Astrocyte of the hippocampus (primary cell): ENCODE data around the gene TLE3.
A peak's percentile ranks its signal among the peaks of the same experiment; 100 is the strongest.

Source experiments
- DNase-seq: peaks from one replicate; pipeline ENCODE4 v3.0.0; 2011; ENCODE audit warnings: low read depth, low spot score

Gene TLE3

DNA sequence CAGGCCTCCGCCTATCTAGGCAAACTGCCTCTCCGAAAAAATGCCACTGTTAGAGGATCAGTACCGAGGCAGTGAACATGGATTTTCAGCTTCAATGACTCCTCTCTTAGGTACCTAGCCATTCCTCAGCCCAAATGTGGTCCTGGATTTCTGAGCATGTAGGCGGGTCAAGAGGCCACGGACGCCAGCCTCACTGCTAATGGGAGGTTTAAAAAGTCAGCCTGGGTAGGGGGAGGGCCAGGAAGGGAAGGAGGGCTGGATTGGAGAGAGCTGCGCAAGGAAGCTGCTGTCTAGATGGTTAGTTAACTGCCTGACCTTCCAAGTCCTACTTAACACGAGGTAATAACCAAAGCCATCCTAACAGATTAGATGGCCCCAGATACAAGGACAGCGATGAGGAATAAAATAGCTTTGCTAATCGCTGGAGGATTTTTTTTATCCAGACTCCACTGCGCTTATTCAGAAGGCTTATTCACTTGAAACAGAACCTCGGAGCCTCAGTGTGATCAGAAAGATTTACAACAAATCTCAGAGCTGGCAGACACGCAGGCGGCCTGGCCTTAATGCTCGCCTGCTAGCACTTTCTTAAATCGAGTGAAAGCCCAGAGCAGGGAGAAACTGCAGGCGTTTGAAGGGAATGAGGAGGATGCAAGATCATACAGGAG lies 34.3 kb downstream of the TLE3 start:
- DNase-seq, result peak; percentile 40

DNA sequence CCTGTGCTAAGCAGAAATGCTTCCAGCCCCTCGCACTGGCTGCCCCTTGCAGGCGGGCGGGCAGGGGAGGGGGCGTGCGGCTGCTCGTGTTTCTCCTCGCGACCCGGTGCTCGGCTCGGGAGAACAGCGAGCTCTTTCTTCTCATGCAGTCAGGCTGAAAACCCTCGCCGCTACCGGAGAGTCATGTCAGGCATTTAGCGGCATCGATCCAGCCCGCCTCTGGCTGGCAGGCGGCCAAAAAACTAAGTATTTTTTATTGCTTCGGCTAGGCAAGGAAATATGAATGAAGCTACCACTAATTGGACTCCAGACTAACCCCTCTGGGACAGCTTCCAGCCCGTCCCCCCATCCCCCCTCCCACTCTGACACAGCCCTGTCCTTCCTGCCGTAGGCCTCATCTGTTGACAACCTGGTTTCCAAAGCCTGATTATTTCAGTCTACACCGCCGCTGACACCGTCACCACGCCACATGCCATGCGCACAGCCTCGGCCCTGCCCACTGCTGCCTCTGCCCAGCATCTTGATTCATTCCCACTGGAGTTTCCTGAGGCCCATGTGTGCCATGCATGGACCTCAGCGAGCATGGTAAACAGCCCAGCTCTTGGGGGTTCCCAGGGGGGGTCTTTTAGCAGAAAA lies 35.3 kb downstream of the TLE3 start:
- peak; percentile 98 for DNase-seq

DNA sequence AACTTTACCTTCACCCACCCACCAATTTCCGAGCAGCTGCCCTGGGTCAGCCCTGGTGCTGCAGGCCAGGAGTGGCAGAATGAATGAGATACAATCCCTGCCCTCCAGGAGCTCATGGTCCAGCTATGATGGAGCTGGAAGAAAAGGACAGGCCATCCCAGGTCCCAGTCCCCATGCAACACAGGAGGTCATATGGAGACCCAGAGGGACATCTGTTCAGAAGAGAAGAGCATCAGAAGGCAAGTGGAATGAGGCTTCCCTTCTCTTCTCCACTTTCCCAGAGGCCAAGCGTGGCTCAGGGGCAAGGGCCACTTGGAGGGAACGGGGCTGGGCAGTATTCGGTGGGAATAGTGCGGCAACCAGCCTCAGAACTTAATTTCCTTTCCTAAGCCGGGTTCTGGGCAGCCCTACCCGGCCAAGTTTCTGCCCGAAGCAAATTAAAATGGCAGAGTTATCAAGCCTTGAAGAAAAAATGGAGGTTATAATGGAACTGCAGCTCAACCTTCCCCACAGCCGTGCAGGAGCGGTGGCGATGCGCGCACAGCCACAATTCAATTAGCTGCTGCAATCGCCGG lies 35.9 kb downstream of the TLE3 start:
- DNase-seq, result peak; percentile 20

DNA sequence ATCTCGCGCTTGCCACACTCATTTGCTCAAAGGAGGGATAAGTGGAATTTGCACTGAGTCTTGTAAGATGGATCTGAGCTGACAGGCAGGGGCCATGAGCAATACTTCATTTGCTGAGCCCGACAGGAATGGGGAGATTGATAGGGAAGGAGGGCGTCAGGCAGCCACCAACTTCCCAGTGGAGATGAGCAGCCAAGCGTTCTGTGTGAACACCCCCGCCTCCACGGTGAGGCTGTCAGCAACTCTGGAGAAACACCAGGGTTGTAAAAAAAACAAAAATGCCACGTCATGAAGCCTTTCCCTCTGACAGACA lies 36.8 kb downstream of the TLE3 start:
- peak; percentile 63 for DNase-seq

DNA sequence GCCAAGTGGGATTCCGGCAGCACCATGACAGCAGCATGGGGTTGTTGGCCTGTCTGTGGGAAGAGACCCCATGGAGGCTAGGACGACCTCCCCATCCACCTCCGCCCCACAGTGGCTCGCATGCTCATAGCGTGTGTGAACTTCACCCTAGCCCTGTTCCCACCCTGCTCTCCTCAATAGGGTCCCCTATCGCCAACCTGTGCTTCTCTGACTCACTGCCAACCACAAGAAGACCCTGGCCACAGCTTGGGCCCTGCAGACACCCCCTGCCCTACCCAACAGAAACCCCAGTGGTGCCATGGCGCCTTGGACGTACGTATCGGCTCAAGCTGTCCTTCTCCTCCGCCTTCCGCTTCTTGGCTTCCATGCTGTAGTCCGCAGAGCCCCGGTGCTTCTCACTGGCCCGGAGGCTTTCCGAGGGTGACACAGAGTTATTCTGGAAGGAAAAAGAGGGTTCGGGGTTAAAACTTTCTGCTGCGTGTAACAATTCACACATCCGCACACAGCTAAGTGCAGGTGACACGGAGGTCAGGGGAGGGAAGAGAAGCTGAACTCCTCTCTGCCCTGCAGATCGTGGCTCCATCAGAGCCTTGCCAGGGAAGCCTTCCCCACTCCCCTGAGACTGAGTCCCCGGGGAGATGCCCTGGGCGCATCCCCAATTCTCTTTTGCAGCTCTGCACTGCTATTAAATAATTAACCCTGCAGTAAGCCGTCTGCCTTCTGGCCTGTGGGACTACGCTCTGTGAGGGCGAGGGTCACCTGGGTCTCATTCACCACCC lies 37.3 kb downstream of the TLE3 start:
- DNase-seq, result no peak

DNA sequence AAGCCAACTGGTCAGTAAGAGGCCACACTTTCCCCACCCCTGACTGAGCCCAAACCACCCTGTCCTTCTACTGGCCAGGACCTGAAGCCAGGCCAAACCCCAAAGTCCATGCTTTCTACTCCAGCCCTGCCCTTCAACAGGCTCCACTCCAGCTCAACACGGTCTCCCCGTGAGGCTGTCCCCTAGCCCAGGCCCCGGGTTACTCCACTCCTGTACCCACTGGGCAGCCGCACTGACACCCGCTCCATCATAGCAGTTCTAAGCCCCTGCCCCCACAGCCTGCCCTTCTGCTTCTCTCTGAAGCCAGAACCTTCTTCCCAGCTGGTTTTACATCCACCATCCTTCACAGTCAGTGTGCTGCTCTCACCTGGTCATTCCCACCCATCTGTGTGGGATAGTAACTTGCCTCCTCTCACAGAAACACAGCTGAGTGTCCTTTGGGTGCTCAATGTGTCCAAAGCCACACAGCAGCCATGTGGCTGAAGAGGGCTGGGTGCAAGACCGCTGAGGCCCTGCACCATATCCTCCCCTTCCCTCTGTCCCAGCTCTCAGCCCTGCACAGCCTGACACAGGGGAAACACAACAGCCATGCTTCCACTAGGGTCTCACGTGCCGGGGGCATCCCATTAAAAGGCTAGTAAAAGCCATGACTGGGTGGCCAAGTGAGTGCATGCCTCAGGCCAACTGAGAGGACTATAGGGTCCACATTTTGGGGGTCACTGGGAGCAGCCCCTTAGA lies 38.1 kb downstream of the TLE3 start:
- DNase-seq, result no peak

DNA sequence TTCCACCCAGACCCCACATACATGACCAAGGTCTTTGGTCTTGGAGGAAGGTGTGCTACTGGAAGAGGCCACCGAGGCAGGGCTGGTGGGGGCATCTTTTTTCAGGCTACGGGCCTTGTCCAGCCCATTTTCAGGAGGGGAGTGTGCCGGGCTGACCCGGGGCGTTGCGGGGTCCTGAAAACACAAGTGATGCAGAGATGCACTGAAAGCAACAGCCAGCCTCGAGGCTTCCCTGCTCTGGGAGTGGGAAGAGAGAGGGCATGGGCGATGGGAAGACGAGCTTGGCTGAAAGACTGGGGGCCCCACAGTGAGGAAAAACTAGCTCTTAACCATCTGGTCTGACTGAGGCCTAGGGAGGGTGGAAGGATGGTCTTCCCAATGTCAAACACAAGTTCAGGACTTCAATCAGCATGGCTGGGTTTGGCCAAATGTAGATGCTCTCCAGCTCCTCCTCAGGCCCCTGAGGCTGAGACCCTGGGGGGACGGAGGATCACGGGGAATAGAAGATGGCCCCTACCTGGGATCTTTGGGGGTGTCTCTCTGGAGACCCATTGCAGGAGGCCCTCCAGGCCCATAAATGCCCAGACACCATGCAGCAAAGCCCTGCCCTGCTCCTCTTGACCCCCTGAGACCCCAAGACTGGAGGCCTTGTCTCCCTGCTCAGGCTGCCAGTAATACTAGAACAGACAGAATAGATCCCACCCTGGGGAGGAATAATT lies 38.9 kb downstream of the TLE3 start:
- no peak for DNase-seq

DNA sequence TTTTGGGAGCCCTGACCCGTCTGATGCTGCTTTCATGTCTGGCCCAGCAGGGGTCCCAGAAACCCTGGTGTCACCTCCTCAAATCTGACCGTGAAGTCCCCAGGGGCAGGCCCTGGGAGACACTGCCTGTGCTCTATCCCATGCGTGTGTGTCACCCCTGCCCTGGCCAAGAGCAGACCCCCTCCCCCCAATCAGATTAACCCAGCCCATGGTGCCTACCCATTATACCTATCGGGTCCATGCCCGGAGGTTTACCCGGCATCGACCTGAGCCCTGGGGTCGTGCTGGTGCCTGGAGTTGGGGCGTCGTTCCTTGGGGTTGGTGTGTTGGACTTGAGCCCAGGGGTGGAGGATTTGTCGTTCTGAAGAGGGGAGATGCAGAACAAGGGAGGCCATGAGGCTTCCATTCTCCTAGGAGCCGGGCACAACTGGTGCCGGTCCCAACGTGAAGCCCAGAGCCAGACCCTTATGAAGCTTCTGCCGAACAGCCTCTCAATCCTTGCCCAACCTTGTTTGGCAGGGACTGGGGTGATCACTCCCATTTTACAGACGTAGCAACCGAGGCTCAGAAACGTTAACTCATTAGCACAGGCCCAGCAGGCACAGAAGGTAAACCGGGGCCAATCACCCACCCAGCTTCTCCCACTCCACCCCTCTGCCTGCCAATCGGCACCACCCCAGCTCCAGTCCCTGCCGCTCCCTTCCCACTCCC lies 39.6 kb downstream of the TLE3 start:
- DNase-seq, result no peak

DNA sequence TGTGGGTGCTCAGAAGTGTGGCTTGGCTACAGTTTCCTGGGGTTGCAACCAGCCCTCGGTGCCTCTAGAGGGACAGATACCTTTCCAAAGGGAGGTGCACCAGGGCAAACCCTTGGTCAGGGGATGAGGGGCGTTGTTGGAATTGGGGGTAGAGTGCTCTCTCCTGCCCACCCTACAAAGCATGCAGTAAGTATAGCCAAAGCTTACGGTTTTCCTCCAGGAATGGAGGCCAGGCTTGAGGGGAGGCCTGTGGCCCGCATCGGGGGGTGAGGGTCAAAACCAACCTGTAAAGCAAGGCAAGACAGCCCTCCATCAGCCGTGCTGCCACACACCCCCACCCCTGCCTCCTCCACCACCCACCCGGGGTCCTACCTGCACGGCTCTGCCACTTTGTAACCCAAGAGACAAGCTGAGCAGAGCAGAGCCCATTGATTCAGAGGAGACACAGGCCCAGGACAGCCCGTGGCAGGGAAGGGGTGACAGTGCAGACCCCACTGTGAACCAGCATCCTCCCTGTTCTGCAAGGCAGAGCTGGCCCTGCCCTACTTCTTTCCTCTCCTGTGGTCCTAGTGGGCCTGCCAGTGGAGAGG lies 41.5 kb downstream of the TLE3 start:
- DNase-seq, result no peak

DNA sequence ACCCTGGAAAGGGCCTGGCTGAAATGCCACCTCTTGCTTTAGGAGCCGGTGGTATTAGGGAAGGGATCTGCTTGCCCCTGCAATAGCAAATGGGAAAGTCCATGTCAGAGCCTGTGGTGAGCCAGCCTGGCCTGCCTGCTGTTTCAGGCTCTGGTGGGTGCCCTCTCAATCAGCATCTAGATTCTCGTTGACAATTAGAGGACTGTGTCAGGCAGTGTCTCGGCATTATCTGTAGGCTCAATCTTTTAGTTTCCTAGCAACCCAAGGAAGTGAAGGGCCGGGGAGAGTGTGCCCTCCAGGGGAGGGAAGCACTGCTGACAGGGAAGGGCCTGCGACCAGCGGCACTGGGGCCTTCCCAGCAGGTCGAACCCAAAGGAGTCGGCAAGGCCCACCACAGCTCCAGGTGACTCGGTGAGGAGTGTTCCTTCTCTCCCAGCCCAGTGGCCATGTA lies 42.1 kb downstream of the TLE3 start:
- no peak for DNase-seq

DNA sequence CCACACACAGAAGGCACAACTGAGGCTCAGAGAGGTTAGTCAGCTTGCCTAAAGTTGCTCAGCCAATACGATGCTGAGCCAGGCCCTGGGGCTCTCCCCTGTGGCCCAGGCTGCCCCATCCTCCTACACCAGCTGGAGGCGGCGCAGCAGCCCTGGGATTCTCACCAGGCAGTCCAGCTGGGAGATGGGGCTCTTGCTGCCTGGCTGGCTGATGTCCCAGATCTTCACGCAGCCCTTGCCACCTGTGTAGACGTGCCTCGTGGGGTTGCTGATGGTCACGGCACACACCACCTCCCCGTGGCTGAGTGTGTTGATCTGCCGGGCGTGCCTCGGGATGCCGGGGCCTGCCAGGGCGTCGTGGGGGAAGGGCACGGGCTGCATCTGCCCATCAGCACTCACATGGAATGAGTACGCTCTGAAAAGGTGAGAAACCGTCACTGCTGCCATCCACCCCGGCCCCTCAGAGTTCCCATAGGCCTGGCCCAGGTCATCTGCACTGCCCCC lies 42.8 kb downstream of the TLE3 start:
- DNase-seq, result no peak

DNA sequence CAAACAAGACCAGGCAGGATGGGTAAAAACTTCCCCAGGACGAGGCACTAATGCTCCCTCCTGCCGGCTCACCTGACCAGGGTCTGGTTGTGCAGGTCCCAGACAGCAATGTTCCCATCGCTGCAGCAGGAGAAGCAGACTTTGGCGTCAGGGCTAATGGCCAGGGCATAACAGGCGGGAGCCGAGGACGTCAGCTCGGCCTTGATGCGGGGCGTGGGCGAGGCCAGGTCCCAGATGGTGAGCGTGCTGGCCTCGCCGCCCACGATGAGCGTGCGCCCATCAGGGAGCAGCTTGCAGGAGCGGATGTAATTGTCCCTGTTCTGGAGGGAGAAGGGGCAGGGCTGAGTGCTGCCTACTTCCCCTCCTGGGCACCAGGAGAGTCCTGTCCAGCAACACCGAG lies 43.4 kb downstream of the TLE3 start:
- no peak for DNase-seq

DNA sequence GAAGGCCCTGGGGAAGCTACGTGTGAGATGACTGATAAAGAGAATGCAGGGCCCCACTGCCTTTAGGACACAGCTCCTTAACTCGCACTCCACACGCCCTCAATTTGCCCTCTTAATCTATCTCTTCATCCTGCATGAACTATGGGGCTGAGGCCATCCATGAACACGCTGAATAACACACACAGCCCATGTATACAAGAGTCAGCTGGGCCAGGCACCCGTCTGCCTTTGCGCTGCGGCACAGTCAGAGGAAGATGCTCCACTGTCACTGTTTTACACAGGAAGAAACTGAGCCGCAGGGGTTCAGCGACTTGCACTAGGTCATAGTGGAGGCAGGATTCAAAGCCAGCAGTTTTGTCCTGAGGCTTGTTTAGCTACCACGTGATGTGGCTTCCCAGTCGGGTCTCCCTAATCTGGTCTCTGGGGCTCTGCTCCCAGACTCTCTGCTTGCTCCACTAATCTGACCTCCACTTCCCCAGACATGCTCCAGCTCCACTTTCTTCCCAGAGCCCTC lies 43.9 kb downstream of the TLE3 start:
- no peak for DNase-seq

DNA sequence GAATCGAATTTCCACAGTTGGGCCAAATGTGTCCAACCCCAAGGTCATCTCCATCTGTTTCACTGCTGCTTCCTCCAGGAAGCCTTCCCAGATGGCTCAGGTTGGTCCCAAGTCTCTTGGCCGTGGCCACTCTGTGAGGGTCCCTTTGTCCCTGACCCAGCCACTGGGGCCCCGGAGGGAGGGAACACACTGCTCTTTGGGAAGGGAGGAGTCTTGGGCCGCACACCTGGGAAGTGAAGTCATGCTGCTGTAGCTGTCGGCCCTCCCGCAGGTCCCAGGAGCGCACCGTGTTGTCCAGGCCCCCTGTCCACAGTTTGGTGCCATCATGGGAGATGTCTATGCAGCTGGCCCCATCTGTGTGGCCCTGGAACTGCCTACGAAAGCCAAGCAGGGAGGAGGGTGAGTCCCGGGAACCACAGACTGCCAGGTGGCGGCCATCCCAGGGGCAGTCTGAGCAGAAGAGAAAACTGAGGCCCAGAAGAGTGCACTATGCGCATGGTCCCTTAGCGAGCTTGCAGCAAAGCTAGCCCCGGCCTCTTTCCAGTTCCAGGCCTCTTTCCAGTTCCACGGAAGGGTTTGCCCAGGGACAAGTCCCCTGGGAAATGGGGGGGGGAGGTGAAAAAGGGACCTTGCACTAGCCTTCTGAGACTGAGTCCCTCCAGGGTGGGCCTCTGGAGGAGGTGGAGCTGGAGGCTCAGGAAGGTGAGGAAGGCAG lies 44.6 kb downstream of the TLE3 start:
- DNase-seq, result no peak

DNA sequence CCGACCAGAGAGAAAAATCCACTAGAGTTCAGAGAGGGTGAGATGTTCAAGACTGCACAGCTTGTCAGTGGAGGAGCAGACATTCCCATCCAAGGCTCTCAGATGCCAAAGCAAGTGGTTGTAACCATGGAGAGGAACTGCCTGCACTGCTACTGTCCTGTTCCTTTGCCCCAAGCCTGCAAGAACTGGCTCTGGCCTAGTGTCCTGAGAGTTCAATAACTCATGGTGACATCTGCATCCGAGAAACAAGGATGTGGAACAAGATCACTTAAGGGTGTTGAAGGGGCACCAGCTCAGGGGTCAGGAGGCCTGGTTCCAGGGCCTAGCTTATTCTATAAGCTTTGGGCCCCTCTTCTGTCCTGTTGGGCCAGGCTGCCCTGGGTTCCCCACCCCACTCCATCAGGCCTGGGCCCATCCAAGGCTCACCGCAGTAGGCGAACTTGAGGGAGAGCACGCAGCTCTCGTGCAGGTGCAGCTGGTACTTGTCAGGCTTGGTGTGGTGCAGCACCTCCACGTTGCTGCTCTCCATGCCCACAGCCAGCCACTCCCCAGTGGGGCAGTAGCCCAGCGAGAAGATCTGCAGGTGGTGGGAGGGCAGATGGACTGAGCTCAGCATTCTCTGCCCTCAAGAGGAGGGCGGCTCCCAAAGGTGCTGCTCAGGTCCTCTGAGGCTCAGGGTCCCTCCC lies 45.6 kb downstream of the TLE3 start:
- DNase-seq, result no peak

DNA sequence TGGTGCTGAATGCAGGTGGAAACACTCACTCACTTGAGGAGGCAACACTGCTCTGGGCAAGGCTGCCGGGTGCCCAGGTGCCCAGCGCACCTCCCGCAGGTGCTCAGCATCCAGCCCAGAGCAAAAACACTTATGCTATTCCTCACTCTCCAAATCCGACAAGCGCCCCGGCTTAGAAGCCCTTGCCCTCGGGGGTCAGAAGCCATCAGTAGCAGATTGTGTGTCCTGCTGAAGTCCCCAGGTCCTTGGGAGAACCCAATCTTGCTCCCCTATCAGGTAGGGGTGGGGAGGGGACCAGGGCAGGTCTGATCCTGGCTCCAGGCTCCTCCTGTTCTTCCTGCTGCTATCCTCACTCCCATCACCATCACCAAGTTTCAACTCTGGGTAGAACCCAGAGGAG lies 46.7 kb downstream of the TLE3 start:
- no peak for DNase-seq

DNA sequence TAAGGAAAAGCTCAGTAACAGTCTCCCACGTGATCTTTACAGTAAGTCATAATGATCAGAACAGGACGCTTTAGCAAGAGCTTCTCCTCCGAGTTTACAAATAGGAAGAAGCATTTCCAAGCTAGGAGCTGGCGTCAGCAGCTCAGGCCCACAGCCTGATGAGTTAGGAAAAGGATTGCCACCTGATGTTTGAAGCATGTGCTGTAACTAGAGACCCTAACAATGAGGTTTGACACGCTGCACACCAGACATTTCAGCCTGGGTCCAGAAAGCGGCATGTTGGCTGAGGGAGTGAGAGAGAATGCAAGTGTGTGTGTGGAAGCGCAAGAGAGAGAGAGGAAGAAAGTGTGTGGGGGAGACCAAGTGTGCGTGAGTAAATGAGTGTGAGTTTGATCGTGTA lies 47.3 kb downstream of the TLE3 start:
- DNase-seq, result no peak

DNA sequence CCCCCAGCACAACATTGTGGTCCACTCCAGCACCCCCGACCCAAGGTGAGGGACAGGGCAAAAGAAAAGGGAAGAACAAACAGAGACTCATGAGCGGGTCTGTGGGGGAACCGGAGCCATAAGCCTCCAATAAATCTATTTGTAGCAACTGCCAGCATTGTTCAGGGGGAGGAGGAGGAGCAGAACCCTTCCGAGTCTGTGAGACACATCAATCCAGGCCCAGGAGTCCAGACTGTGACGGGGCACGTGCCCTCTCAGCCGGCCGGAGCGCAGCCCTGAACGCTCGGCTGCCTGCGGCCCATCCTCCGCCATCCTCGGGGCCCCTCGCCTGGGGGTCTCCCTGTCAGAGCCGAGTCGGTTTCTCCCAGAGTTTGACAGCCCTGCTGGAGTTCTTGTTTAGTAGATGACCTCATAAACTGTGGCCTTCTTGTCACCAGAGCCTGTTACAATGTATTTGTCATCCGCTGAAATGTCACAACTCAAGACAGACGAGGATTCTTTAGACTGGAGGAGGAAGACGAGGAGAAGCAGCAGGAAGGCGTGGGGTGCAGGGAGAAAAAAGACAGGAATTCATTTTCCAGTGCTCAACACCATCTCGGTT lies 47.9 kb downstream of the TLE3 start:
- DNase-seq, result no peak
